ENCODE measurements around the gene IKBKE.
A peak's percentile ranks its signal among the peaks of the same experiment; 100 is the strongest.

IKBKE gene

DNA sequence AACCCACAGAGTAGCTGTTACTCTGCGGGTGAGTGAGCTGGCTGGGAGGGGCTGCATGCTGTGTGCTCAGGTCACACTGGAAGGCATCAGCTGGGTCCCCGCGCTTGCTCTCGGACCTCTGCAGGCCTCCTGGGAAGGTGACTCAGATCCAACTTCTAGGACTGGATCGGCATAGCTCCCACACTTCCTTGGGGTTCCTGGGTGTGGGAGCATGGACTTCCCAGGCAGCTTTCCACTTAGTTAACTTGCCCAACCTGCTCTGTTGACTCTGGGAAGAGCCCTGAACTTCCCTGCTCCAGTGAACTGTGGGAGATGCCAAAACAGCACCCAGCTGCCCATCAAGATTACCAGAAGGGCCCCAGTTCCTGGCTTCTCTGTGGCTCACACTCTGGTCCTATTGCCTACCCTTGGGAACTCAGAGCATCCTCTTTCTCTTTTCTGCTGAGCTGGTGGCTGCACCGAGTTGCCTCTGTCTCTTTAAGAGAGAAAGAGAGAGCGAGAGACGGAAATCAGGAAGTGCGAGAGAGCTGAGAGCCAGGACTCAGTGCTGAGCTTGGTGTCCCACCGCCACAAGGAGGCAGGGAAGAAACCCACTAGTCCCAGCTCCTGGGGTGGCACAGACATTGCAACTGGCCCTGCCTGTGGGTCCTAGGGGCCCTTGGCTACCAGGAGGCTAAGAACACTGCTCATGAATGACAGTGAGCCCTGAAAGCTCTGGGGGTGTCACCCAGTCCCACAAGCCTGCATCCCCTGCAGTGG lies at the start of gene IKBKE:
Gene IKBKE, plus strand, starts transcription at position 544 of the 759 bp plus-strand sequence. CDS start 2,752 bp downstream, outside the sequence.
- DNase-seq (ENCODE audit: low spot score): peak; percentile 87

DNA sequence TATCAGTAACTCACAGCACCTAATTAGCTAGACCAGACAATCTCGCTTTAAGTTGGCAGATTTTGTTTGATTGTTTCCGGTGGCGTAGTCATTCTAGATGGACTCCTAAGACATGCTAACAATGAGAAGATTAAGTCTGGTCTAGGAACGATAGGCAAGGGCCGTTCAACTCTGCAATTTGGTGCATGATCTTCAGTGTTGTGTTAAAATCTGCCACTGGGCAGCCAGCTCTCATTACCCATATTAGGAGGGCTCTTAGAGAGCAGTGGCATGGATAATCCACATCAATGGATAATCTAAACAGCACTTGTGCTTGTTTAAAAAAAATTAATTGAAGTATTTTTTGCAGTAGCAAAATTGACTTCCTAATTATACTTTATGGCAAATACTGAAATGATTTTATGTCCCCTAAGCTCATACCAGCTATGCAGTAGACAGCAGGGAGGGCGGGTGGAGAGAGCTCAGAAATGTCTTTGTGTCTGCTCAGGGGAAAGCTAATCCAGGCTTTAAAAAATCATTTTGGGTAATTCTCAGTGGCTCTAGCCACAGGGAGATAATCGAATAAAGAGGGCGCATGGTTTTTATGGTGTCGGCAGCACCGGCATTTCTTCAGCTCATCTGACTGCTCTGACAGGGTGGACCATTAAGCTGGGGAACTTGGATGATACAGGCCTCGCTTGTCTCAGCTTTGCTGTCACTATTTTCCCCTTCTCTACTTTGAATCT lies 48.5 kb upstream of the IKBKE start:
- no peak for DNase-seq (ENCODE audit: low spot score)

DNA sequence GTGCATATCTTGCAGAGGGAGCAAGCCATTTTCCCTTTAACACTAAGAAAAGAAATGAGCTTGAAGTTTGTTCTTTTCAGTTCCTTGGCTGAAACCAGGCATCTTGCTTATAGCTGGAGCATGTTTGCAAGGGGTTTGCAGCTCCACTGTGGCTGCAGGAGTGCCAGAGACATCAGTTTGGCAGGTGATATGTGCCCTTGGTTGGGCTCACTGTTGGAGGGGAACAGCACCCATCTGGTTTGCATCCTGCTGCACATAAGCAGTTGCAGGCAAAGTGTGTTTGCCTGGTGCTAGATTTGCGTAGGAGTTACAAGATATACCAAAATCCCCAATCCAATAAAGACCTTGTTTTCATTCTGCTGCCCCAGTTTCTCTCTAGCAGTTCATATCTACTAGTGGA lies 47.8 kb upstream of the IKBKE start:
- DNase-seq (ENCODE audit: low spot score): no peak

DNA sequence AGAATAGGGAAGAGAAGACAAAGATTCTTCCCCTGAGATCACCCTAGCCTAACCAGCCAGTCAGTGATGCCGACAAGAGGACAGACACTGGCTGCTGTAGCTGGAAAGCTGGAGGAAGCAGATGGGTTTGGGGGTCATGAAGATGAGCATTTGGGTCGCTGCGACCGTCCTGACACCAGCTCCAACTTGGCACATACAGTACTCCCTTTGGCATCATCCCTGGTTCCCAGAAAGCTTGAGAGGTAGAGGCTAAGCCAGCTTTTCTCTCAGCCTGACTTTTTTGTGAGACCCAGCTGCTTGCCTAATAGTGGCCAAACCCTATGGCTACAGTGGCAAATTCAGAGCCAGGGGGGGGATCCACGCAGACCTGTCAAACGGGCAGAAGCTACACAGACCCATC lies 43.0 kb upstream of the IKBKE start:
- no peak for DNase-seq (ENCODE audit: low spot score)

DNA sequence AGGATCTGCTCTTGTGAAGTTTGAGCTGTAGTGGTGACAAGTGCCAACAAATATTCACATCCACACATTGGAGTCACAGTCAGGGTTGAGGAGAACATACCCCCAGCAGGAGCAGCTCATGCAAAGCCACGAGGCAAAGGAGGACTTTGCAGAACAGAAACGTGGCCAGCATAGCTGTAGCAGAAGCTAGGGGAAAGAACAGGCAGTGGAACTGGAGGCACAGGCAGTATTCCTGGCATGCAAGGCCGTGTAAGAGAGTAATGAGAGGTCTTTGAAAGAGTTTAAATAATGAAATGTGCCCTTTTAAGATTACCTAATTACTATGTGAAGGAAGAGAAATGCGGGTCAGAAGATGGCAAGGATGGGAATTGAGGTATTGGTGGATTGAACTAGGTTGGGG lies 40.9 kb upstream of the IKBKE start:
- no peak for DNase-seq (ENCODE audit: low spot score)

DNA sequence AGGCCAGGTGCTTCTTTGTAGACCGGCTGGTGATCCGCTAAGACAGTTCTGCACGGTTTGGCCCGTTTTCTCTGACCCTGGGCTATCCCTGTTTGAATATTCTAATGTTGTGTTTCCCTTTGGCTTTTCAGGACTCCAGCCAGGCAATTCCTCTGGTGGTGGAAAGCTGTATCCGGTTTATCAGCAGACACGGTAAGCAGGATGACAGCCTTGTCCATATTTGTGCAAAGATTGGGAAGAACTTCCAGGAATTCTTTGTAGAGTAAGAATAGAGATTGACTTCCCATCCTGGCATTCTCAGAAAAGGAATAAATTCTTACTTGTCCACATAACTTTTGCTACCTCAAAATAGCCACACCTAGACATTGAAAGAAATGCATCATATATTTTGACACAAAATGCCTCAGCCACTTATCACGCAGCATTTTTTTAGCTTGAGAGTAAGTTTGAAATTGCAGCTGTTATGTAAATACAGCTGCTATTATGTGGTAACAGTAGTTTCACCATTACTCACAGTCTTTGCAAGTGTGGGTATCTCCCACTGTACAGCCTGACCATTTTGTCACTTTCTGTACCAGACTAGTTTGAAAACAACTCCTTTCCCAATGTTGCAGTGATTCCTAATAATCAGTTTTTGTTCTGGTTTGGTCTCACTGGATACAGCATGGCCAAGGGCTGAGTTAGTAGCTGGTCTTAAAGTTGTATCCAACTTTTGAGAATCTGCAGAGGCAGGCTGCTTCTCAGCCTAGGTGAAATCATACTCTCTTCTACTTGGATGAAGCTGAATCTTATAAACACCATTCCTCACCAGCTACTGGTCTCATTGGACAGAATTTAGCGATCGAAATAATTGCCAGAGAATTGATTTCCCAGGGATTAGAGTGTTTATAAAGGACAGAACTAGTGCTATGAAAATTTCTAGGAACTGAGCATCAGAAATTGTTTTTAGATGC lies 40.0 kb upstream of the IKBKE start:
- no peak for DNase-seq (ENCODE audit: low spot score)

DNA sequence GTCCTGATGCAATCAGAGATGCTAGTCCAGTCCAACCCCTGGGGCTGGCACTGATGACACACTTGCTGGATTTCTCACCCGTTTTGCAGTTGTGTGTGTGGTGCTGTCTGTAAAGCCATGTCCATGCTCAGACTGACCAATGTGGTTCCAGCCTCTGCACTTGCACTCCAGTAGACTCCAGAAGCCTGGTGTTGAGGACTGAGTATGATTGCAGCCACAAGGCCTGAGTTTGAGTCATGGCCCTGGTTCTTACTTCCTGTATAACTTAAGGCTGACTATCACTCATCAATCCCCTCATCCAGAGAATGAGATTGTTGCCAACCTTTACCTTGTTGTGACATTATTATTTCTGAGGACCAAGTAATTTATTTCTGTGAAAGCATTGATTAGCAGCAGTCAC lies 34.8 kb upstream of the IKBKE start:
- no peak for DNase-seq (ENCODE audit: low spot score)

DNA sequence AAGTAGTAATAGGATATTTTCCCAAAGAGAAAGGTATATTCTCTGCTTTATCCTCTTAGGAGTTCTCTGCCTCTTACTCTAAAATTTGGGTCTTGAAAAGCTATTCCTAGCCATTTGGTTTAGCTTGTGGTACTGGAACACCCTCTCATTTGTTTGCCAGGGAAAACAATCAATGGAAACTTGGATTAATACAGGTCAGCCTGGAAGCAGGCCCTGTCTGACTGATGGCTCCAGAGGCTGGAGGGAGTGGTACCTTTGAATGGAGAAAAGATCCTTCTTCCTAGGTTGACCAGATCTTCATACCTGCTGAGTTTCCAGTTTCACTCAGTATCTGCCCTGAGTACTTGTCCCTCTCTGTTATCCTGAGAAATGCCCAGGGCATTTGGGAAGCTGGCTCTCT lies 31.7 kb upstream of the IKBKE start:
- DNase-seq (ENCODE audit: low spot score): no peak

DNA sequence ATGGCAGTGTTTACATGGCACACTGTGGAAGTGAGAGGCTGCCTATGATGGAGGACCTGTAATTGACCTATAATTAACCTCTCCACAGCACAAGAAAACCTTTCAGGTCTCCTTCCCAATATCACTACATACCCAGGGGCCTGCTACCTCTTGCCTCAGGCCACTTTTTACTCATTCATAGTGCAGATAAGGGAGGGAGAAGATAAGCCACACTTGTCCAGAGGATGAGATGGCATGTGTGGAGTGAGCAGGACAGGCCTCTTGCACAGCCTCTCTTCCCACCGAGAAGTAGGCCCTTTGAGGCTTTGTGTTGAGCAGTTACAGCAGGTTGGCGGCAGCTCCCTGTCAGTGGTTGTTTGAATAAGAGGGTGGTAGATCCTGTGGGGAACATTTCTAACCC lies 31.1 kb upstream of the IKBKE start:
- no peak for DNase-seq (ENCODE audit: low spot score)

DNA sequence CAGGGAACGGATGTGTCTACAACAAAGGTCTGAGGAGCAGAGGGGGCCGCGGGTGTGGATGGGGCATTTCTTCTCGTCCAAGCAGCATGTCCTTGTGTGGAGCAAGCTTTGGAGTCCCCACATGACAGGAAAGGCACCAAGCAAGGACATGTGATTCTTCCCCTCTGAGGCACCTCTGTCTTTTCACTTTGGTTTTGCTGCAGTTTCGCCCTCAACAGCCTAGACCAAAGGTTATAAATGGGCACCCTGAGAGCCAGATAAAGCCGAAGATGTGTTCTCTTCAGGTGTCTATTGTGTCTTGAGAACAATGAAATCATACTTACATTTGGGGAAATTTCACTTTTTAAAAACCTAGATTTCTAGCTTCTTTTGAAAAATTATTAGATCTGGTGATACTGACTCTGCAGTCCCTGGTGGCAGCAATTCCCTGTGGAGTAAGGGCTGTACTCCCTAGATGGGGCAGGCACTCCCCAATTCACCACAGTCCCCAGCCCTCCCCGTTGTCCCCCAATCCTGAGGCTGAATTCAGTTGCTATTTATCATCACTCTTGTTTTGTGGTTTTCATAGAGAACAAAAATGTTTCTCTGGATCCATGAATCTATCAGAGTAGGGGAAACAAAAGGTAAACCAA lies 28.8 kb upstream of the IKBKE start:
- DNase-seq (ENCODE audit: low spot score): no peak

DNA sequence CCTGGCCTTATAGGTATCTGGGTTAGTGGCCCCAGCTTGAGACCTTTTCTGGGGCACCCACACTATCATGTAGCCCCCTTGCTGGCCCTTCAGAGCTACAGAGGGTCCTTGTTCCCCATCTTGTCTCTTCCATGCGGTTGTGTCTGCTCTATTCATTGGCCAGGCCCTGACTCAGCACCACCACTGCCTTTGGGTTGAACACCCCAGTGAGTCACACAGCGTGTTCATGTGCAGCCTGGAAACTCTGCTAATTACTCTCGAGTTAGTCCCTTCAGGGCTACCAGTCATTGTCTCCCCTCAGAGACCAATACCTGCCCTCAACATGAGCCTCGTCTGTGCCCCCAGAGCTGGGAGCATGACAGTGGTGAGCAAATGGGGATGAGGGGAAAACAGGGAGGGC lies 28.2 kb upstream of the IKBKE start:
- no peak for DNase-seq (ENCODE audit: low spot score)

DNA sequence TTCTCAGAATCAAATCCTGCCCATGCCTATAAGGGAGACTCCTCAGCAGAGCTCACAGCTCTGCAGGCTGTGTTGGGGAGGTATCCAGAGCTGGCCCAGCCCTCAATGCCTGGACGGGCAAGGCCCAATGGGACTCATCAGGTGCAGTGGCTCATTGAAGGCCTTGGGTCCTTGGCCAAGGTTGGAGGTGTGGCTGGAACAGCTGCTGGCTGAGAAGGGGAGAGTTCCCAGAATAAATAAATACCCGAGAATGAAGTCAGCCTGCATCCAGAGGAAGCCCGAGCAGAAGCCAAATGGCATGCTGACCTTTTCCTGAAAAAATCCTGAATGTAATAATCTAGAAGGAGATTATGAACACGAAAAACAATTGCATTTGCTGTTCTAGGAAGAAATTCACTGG lies 25.2 kb upstream of the IKBKE start:
- no peak for DNase-seq (ENCODE audit: low spot score)

DNA sequence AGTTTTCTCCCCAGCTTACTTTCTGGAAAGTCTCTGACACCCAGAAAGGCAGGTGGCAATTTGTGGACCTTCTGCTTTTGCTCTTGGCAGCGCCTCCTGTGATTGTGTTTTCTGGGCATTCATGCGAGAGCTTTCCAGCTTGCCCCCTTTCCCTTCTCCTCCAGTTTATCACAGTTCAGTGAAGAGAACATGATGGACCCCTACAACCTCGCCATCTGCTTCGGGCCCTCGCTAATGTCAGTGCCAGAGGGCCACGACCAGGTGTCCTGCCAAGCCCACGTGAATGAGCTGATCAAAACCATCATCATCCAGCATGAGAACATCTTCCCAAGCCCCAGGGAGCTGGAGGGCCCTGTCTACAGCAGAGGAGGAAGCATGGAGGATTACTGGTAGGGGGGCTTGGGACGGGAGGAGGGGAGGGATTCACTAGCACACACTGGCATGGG lies 24.3 kb upstream of the IKBKE start:
- no peak for DNase-seq (ENCODE audit: low spot score)

DNA sequence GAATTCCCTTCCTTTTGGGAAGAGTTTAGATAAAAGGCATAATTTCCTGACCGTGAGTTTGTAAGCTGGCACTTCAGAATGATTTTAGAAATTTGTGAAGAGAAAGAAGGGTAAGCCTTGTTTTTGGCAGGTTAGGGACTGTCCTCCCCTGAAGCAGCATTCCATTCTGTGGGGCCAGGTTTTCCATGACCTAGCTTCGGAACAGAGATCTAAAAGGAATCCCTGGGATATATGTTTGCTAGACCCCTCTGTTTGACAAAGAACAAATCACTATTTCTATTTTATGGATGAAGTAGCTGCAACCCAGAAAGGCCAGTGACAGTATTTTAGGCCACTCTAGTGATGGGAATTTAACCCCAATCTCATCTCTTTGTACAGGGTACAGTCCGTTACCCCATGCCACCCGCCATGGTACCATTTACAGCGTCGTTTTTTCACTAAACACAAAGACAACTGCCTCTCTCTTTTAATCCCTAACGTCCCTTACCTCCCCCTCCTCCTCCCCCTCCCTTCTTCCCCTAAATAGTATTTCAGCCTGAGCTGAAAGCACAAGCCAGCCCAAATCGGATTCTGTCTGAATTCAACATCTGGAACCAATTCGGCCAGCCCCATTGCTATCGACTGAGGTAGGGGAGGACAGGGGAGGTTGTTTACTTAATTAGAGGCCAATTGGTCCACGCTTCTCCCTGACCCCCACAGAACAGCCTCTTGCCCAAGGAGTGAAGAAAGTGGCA lies 23.4 kb upstream of the IKBKE start:
- no peak for DNase-seq (ENCODE audit: low spot score)

DNA sequence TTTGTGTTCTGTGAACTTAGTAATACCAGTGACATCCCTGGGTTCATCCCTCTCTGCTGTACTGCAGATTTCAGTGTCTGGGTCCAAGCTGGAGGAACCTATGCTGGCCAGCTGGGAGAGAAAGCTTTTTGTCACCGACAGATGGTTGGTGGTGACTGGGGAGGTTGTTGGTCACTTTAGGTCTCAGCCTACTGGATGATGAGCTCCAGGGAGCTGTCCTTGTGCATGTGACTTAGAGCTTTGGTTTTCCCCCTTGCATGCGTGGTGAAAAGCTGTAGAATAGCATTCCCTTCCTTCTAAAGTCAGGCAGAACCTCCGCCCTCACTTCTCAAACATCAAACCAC lies 22.9 kb upstream of the IKBKE start:
- DNase-seq (ENCODE audit: low spot score): no peak

DNA sequence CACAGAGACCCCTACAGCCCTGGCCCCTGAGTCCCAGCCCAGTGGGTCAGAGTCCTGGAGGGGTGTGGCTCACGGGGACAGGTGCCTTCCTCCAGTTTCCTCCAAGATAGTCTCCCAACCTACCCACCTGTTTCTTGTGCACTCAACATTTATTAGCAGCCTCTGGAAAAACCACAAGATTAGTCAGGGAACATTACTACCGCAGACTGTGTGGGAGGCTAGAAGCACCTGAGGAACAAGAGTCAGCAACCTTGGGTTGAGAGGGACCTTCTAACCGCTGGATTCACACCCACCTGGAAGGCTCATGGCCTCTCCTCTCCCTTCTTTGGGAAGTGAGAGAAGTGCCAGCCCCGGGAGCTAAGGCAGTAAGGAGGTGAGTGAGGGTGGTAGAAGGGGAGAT lies 22.5 kb upstream of the IKBKE start:
- no peak for DNase-seq (ENCODE audit: low spot score)

DNA sequence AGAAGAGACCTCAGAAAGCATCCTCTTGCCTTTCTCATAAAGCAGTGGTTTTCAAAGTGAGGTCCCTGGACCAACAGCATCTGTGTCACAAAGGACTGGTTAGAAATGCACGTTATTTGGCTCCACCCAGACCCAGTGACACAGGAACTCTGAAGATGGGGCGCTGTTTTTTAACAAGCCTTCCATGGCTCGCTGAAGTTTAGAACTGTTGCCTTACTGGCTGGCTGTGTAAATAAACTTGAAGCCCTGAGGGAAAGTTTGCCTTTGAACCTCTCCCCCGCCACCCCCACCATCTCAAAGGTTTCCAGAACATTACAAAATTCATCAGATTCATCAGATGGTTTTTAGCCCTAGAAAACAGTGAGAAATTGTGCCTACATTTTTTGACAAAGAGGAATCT lies 21.8 kb upstream of the IKBKE start:
- no peak for DNase-seq (ENCODE audit: low spot score)

DNA sequence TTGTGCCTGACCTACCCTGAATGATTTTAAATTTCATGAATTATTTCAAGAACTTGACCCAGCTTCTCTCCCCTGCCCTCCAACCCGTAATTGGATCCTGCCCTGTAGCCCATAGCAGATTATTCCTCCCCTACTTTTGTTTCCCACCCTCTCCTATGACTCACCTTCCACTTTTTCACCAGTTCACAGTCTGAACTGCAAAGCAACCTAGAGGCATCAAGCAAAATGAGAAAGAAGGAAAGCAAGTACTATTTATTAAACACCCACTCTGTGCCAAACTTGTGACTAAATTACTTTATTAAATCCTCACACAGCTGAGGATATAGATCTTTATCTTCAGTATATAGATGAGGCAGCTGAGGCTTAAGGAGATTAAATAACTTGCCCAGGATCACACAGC lies 20.7 kb upstream of the IKBKE start:
- no peak for DNase-seq (ENCODE audit: low spot score)

DNA sequence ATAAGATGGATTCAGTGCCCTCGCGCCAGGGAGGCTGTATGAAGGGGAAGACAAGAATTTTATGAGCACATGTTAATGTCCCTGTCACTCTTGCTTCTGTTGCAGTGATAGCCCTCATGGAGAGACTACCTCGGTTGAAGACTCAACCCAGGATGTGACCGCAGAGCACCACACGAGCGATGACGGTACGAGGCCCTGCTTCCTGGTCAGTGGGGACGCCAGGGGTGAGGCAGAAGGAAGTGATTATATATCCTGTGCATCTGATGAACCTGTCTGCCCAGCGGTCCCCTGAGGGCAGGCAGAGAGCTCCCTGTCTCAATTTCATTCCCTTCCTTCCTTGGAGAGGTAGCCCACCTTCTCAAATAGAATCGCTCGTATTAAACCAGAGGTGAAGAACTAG lies 20.0 kb upstream of the IKBKE start:
- DNase-seq (ENCODE audit: low spot score): no peak

DNA sequence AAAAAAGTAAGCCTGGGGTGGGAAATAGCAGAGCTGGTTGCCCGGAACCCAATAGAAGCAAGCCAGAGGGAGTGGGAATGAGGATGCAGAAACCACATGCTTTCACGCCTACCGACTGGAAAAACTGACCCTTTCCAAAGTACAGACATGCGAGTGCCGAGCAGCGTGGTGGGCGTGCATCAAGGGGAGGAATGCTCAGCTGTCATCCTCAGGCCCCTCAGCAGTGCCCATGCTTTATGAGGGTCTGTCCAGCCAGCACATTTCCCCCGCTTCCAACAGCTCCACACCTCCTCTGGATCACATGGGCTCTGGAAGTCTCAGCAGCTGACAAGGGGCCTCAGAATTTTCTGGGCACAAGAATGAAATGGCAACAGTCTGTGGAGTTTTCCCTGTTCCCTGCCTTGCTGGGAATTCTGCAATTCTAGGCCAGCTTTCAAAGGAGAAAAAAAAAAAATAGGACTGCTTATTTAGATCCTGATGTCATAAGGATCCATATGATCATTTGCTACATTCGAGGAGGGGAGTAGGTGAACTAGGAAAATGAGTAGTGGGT lies 19.1 kb upstream of the IKBKE start:
- no peak for DNase-seq (ENCODE audit: low spot score)

DNA sequence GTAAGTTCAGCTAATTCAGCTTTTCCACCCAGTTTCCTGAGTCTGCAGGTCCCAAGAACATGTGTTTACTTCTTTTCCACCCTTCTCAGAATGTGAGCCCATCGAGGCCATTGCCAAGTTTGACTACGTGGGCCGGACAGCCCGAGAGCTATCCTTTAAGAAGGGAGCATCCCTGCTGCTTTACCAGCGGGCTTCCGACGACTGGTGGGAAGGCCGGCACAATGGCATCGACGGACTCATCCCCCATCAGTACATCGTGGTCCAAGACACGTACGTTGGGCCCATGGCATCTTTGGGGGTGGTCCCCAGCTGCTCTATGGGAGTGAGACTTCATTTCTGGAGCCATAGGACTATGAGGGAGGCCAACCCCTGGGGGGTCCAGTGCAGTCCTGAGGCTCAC lies 17.2 kb upstream of the IKBKE start:
- DNase-seq (ENCODE audit: low spot score): no peak

All from Ammon's horn (tissue), 1 donor.